ENCODE data around the gene NIT2. TPM values are rescaled to one million over a fixed set of nuclear protein-coding genes. Genes with fewer than 3 reads are reported as not detected.

NIT2 gene
- total and polyA plus RNA-seq, 2 of the 4 experiments (the other 2 are of a cell fraction) = 12.4 to 27.1 TPM

DNA sequence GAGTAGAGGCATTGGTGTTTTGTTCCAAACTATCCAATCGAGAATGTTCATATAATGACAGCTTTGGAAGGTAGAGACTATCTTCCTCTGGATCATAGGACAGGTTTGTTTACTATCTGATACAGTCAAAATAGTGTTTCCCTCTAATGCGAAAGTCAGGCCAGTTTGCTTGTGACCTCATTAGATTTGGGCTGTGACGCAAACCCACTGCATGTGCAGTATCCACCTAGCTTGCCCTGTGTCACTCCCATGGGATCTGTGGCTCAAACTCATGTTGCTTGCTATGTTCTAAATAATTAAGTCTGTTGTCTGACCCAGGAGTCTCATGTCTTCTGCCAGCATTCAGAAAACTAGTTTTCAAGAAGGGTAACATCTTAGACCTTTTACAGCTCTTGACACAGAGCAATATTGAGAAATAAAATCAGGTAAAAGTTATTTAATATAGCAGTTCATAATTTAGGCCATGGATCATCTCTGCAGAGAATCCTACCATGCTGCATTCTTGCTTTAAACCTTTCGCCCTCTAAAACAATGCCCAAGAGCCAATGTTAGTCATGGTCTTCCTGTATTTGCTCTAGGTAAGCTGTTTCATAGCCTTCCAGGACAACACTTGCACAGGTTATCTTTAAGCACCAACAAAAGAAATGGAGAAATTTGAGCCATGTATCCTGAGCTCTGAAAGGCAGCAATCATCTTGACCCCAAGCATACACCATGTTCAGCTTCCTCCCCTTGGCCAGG is 26.4 kb downstream of the NIT2 start:
- Histone ChIP-seq H3K4me1 (ENCODE audit: control insufficient read depth, insufficient read depth, low read length) (no peaks in the 10 kb centered on the region), H3K27ac (ENCODE audit: insufficient read depth, low read length) (no peak overlapping the region), H3K9me3 (ENCODE audit: control insufficient read depth, insufficient read depth, low read length) (peaks cover 4% of the 10 kb centered on the region), H3K56ac (ENCODE audit: extremely low read depth, insufficient read depth, low read length) (no peak overlapping the region), H4K91ac (ENCODE audit: insufficient read depth, low read depth, low read length) (no peak overlapping the region), H2BK20ac (ENCODE audit: low read depth, low read length) (no peak overlapping the region), H3K18ac (ENCODE audit: low read depth, low read length) (no peak overlapping the region), H4K5ac (ENCODE audit: low read depth, low read length) (no peak overlapping the region), H2BK5ac (ENCODE audit: low read depth, low read length, poor library complexity, severe bottlenecking) (no peak overlapping the region), H2BK120ac (ENCODE audit: low read depth, low read length) (no peak overlapping the region), H4K8ac (ENCODE audit: low read depth in 2 of 2, low read length in 2 of 2) (no peak overlapping the region), H3K27me3 (ENCODE audit: control insufficient read depth, insufficient read depth, low read length) (no peaks in the 10 kb centered on the region), H3K23ac (ENCODE audit: low read depth, low read length) (no peak overlapping the region), H3K9ac (ENCODE audit: low read depth, low read length) (no peak overlapping the region), H3K4me3 (ENCODE audit: insufficient read depth, low read depth, low read length) (no peak overlapping the region), H2AFZ (replicated peaks; ENCODE audit: low read length, poor library complexity) (no peak overlapping the region), H3K4ac (ENCODE audit: low read depth, low read length) (no peak overlapping the region), H2BK15ac (ENCODE audit: low read depth, low read length) (no peak overlapping the region), H4K20me1 (ENCODE audit: insufficient read depth, low read length) (no peaks in the 10 kb centered on the region), H3K14ac (replicated peaks; ENCODE audit: low read depth, low read length) (no peak overlapping the region), H3K4me2 (ENCODE audit: low read depth, low read length) (no peak overlapping the region), H3K36me3 (ENCODE audit: control insufficient read depth, insufficient read depth, low read length) (peaks cover 24% of the 10 kb centered on the region), H2AK9ac (replicated peaks; ENCODE audit: low read depth, low read length, poor library complexity) (no peak overlapping the region), H3K9me1 (ENCODE audit: insufficient read depth, low read length) (0 out of 2 replicates have a peak, but pooled peaks cover 2% of the 10 kb centered on the region), H2AK5ac (ENCODE audit: low read depth, low read length) (no peak overlapping the region), H3K79me1 (ENCODE audit: low read depth in 1 of 2, low read length in 2 of 2) (no peaks in the 10 kb centered on the region; a peak in 1 of 4 replicates)
- ChIA-PET CTCF (interaction anchor here (0.6 kb wide), 1 partner anchor 1132 kb away, joined by 4 read pairs; no protein-coding TSS in a partner anchor), POLR2A (ENCODE audit: unreplicated experiment) (no interaction called here)
- TF ChIP-seq RFX5 (IDR thresholded peaks at IDR 0.05; ENCODE audit: low read depth, low read length) (no peak), CHD1 (IDR thresholded peaks at IDR 0.05; ENCODE audit: low read depth, low read length) (no peak), ELK1 (IDR thresholded peaks at IDR 0.05; ENCODE audit: borderline replicate concordance, low read depth, low read length) (no peak), MXI1 (IDR thresholded peaks at IDR 0.05; ENCODE audit: borderline replicate concordance, low read depth, low read length) (no peak), SMC3 (IDR thresholded peaks at IDR 0.05; ENCODE audit: low read depth, low read length) (no peak), NFE2L2 (IDR thresholded peaks at IDR 0.05; ENCODE audit: low read depth, low read length) (no peak), CTCF (conservative IDR thresholded peaks at IDR 0.05; ENCODE audit: low read depth, low read length) (no peak), MAZ (IDR thresholded peaks at IDR 0.05; ENCODE audit: borderline replicate concordance, low read depth, low read length) (no peak), RAD21 (IDR thresholded peaks at IDR 0.05; ENCODE audit: low read length) (no peak), POLR2A (IDR thresholded peaks at IDR 0.05; ENCODE audit: low read depth, low read length) (no peak)
- in situ Hi-C loops (cut with MboI; ENCODE audit: low sequenced_read_pairs) (no loop called here), intact Hi-C loops (cut with micrococcal nuclease) (no loop called here), dilution Hi-C loops (cut with HindIII; ENCODE audit: low sequenced_read_pairs, unreplicated experiment) (no loop called here)
- WGBS, 2 experiments (ENCODE audit: extremely low coverage in 2 of 2, insufficient read length in 1 of 2) = 100% methylated on average over 3 of the region's 4 CpGs; no CpG with 5 or more reads in 1 of the 2 experiments
- ATAC-seq (ENCODE audit: low read depth) = no peak
- DNase-seq = no peak
- BruUV-seq (replicated peaks) = no TSS peak
